ENCODE results near the gene MDK. TPM values are rescaled to one million over a fixed set of nuclear protein-coding genes. Genes with fewer than 3 reads are reported as not detected.
A peak's percentile ranks its signal among the peaks of the same experiment; 100 is the strongest.

MDK gene
- total and polyA plus RNA-seq, 4 donors, result 2.3 to 41.8 (median 13.5) TPM

DNA sequence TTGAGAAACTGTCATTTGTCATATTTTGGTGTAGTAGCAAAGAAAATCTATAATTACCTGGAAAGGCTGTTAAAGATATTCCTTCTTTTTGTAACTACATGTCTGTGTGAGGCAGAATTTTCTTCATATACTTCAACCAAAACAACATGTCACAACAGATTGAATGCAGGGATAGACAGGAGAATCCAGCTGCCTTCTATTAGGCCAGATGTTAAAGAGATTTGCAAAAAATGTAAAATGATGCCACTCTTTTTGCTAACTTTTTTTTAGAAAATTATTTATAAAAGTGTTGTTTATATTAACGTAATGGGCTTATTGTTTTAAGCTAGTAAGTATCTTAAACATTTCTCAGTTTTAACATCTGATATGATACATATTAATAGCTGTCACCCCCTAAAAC lies 21.5 kb upstream of the MDK start (continued):
- TF ChIP-seq, protein P1, sequence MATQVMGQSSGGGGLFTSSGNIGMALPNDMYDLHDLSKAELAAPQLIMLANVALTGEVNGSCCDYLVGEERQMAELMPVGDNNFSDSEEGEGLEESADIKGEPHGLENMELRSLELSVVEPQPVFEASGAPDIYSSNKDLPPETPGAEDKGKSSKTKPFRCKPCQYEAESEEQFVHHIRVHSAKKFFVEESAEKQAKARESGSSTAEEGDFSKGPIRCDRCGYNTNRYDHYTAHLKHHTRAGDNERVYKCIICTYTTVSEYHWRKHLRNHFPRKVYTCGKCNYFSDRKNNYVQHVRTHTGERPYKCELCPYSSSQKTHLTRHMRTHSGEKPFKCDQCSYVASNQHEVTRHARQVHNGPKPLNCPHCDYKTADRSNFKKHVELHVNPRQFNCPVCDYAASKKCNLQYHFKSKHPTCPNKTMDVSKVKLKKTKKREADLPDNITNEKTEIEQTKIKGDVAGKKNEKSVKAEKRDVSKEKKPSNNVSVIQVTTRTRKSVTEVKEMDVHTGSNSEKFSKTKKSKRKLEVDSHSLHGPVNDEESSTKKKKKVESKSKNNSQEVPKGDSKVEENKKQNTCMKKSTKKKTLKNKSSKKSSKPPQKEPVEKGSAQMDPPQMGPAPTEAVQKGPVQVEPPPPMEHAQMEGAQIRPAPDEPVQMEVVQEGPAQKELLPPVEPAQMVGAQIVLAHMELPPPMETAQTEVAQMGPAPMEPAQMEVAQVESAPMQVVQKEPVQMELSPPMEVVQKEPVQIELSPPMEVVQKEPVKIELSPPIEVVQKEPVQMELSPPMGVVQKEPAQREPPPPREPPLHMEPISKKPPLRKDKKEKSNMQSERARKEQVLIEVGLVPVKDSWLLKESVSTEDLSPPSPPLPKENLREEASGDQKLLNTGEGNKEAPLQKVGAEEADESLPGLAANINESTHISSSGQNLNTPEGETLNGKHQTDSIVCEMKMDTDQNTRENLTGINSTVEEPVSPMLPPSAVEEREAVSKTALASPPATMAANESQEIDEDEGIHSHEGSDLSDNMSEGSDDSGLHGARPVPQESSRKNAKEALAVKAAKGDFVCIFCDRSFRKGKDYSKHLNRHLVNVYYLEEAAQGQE (IDR thresholded peaks at IDR 0.05), result no peak
- TF ChIP-seq FOXA2 (IDR thresholded peaks at IDR 0.05), result no peak

DNA sequence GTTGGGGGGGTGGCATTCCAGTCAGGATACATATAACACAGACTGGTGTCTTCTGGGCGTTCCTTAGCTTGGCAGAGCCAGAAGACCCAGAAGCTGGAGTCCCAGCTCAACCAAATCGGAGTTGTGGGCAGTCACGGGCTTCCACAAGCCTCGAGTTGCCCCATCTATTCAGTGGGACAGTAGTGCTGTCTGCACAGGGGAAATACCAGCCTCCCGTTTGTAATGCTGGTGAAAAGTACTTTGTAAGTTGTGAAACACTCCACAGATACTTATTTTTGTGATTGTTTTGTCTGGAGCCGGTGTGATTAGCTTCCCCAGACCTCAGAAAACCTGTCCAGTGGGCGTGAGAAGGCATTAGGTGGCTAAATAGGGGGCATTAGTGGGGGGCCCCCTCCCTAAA lies 20.6 kb upstream of the MDK start:
- H3K36me3 ChIP-seq (ENCODE audit: control insufficient read depth in 4 of 4, insufficient read depth in 3 of 4, low read depth in 1 of 4, low read length in 3 of 4), result peaks cover 0 to 4% (median 0%) of the 10 kb centered on the region in 4 donors
- no peak overlapping the region for H3K4me3 ChIP-seq (ENCODE audit: low read depth in 1 of 3, low read length in 3 of 3)
- TF ChIP-seq, protein P2, sequence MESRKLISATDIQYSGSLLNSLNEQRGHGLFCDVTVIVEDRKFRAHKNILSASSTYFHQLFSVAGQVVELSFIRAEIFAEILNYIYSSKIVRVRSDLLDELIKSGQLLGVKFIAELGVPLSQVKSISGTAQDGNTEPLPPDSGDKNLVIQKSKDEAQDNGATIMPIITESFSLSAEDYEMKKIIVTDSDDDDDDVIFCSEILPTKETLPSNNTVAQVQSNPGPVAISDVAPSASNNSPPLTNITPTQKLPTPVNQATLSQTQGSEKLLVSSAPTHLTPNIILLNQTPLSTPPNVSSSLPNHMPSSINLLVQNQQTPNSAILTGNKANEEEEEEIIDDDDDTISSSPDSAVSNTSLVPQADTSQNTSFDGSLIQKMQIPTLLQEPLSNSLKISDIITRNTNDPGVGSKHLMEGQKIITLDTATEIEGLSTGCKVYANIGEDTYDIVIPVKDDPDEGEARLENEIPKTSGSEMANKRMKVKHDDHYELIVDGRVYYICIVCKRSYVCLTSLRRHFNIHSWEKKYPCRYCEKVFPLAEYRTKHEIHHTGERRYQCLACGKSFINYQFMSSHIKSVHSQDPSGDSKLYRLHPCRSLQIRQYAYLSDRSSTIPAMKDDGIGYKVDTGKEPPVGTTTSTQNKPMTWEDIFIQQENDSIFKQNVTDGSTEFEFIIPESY (IDR thresholded peaks at IDR 0.05), result no peak
- TF ChIP-seq TAF1 (conservative IDR thresholded peaks at IDR 0.05), result no peak
- no peak for TF ChIP-seq FOXA1 (IDR thresholded peaks at IDR 0.05)
- TF ChIP-seq, protein P1 (IDR thresholded peaks at IDR 0.05), result no peak
- no peak for TF ChIP-seq RXRA (IDR thresholded peaks at IDR 0.05)
- WGBS, result 70% methylated on average over 7 of the region's 7 CpGs
- DNase-seq (ENCODE audit: low spot score), result no peak
- no peaks in the 10 kb centered on the region for H3K27me3 ChIP-seq (ENCODE audit: control insufficient read depth in 4 of 4, insufficient read depth in 4 of 4, low read length in 3 of 4)
- peaks cover 0 to 19% (median 11%) of the 10 kb centered on the region in 4 donors for H3K4me1 ChIP-seq (ENCODE audit: control insufficient read depth in 4 of 4, insufficient read depth in 4 of 4, low read length in 3 of 4)
- H3K9ac ChIP-seq (ENCODE audit: low read depth in 1 of 2, low read length in 2 of 2), result peak overlapping the region in 1 of 2 donors; percentile 60
- peak overlapping the region; percentile 64 to 78 for H3K27ac ChIP-seq (ENCODE audit: low read depth in 1 of 2, low read length in 2 of 2)
- H3K9me3 ChIP-seq (ENCODE audit: control insufficient read depth in 4 of 4, low read length in 3 of 4), result no peaks in the 10 kb centered on the region

DNA sequence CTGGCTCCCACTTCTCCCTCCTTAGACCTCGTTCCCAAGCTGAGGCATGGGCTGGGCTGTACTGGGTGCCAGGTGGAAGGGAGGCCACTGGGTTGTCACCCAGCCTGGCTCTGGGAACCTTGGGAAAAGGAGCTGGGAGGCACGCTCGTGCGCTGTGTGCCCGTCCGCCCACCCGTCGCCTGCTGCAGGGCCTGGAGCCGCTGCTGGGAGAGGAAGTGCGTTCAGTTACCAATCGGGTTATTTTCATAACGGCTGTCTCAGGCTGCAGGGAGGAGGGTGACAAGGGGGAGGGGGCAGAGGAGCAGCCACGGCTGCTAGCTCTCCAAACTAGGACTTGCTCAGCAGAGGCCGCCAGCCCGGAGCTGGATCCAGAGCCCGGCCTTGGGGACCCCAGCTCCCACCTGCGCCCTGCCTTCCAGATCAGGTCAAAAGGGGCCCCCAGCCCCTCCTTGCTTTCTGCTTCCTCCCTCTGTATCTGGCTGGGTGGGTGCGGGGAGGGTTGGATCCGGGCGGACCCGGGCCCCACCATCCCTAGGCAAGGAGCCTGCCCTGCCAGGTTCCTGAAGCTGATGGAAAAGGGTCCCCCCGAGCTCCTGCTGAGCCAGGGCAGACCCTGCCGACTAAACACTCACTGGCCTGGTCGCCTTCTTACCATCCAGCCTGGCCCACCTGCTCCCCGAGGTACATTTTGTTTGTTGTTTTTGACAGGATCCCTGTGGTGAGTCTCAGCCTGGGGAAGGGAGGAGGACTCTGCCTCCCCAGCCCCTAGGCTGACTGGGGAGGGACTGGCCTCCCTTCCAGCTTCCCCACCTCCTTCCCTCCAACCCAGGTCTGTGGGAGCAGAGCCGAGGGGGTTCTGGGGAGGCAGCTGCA lies 19.9 kb upstream of the MDK start:
- Histone ChIP-seq H3K4me3 (ENCODE audit: low read depth in 1 of 3, low read length in 3 of 3) (peak overlapping the region in 1 of 3 donors; percentile 22), H3K27me3 (ENCODE audit: control insufficient read depth in 4 of 4, insufficient read depth in 4 of 4, low read length in 3 of 4) (no peaks in the 10 kb centered on the region), H3K4me1 (ENCODE audit: control insufficient read depth in 4 of 4, insufficient read depth in 4 of 4, low read length in 3 of 4) (peaks cover 0 to 19% (median 11%) of the 10 kb centered on the region in 4 donors), H3K9me3 (ENCODE audit: control insufficient read depth in 4 of 4, low read length in 3 of 4) (no peaks in the 10 kb centered on the region), H3K9ac (ENCODE audit: low read depth in 1 of 2, low read length in 2 of 2) (peak overlapping the region; percentile 56 to 60), H3K27ac (ENCODE audit: low read depth in 1 of 2, low read length in 2 of 2) (peak overlapping the region; percentile 64 to 78), H3K36me3 (ENCODE audit: control insufficient read depth in 4 of 4, insufficient read depth in 3 of 4, low read depth in 1 of 4, low read length in 3 of 4) (no peaks in the 10 kb centered on the region)
- TF ChIP-seq FOXA1 (IDR thresholded peaks at IDR 0.05) (no peak), YY1 (IDR thresholded peaks at IDR 0.05) (no peak), JUND (IDR thresholded peaks at IDR 0.05) (no peak), GABPA (IDR thresholded peaks at IDR 0.05 in 1 of 2, conservative IDR thresholded peaks at IDR 0.05 in 1 of 2) (no peak), FOXA2 (IDR thresholded peaks at IDR 0.05) (no peak)
- TF ChIP-seq, protein P3, sequence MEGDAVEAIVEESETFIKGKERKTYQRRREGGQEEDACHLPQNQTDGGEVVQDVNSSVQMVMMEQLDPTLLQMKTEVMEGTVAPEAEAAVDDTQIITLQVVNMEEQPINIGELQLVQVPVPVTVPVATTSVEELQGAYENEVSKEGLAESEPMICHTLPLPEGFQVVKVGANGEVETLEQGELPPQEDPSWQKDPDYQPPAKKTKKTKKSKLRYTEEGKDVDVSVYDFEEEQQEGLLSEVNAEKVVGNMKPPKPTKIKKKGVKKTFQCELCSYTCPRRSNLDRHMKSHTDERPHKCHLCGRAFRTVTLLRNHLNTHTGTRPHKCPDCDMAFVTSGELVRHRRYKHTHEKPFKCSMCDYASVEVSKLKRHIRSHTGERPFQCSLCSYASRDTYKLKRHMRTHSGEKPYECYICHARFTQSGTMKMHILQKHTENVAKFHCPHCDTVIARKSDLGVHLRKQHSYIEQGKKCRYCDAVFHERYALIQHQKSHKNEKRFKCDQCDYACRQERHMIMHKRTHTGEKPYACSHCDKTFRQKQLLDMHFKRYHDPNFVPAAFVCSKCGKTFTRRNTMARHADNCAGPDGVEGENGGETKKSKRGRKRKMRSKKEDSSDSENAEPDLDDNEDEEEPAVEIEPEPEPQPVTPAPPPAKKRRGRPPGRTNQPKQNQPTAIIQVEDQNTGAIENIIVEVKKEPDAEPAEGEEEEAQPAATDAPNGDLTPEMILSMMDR (IDR thresholded peaks at IDR 0.05; ENCODE audit: low read depth, low read length, missing input control), result no peak
- no peak for DNase-seq (ENCODE audit: low spot score)
- WGBS, result 65% methylated on average over 26 of the region's 26 CpGs
